Measurements from ENCODE around the gene EML6.
"Not testable (repeated sequence)": the region's sequence is repeated elsewhere in the genome, so short reads cannot be mapped to it uniquely, and the experiment has no call there.

The EML6 gene

GRCh38 chr2:54803783-54804751 lies 80.6 kb downstream of the EML6 start:
- DNase-seq (ENCODE audit: low read depth): no peak

- no peak for DNase-seq (ENCODE audit: low read depth)
Observed at GRCh38 chr2:54805255-54805654, 81.8 kb downstream of the EML6 start.

GRCh38 chr2:54806975-54807374 lies 83.5 kb downstream of the EML6 start:
- no peak for DNase-seq (ENCODE audit: low read depth)

- DNase-seq (ENCODE audit: low read depth): peak; percentile 68
Observed at GRCh38 chr2:54808661-54809060, 85.2 kb downstream of the EML6 start.

- DNase-seq (ENCODE audit: low read depth): peak; percentile 35
Observed at GRCh38 chr2:54809819-54810218, 86.4 kb downstream of the EML6 start.

- no peak for DNase-seq (ENCODE audit: low read depth)
Observed at GRCh38 chr2:54810246-54810645, 86.8 kb downstream of the EML6 start.

GRCh38 chr2:54813584-54813983 lies 90.1 kb downstream of the EML6 start:
- no peak for DNase-seq (ENCODE audit: low read depth)

- no peak for DNase-seq (ENCODE audit: low read depth)
Observed at GRCh38 chr2:54814389-54815147, 91.1 kb downstream of the EML6 start.

GRCh38 chr2:54815148-54815539 lies 91.7 kb downstream of the EML6 start:
- DNase-seq (ENCODE audit: low read depth): no peak

- DNase-seq (ENCODE audit: low read depth): no peak
Observed at GRCh38 chr2:54818226-54818625, 94.8 kb downstream of the EML6 start.

- no peak for DNase-seq (ENCODE audit: low read depth)
Observed at GRCh38 chr2:54820558-54820957, 97.1 kb downstream of the EML6 start.

GRCh38 chr2:54824567-54824966 lies 101.1 kb downstream of the EML6 start:
- no peak for DNase-seq (ENCODE audit: low read depth)

- DNase-seq (ENCODE audit: low read depth): no peak
Observed at GRCh38 chr2:54830546-54830945, 107.1 kb downstream of the EML6 start.

GRCh38 chr2:54831480-54831879 lies 108.0 kb downstream of the EML6 start:
- DNase-seq (ENCODE audit: low read depth): no peak

GRCh38 chr2:54834721-54835120 lies 111.3 kb downstream of the EML6 start:
- no peak for DNase-seq (ENCODE audit: low read depth)

- no peak for DNase-seq (ENCODE audit: low read depth)
Observed at GRCh38 chr2:54836477-54836876, 113.0 kb downstream of the EML6 start.

GRCh38 chr2:54838585-54839035 lies 115.1 kb downstream of the EML6 start:
- peak; percentile 60 for DNase-seq (ENCODE audit: low read depth)

- DNase-seq (ENCODE audit: low read depth): no peak
Observed at GRCh38 chr2:54839461-54840255, 116.2 kb downstream of the EML6 start.

GRCh38 chr2:54840559-54841468 lies 117.4 kb downstream of the EML6 start:
- no peak for DNase-seq (ENCODE audit: low read depth)

- not testable (repeated sequence) for DNase-seq (ENCODE audit: low read depth)
Observed at GRCh38 chr2:54841500-54841899, 118.0 kb downstream of the EML6 start.

- no peak for DNase-seq (ENCODE audit: low read depth)
Observed at GRCh38 chr2:54845094-54845493, 121.6 kb downstream of the EML6 start.

Measured in GM04504 (cell line).